ENCODE results near the gene PVR.
A peak's percentile ranks its signal among the peaks of the same experiment; 100 is the strongest.
"Not testable (repeated sequence)": the region's sequence is repeated elsewhere in the genome, so short reads cannot be mapped to it uniquely, and the experiment has no call there.

The PVR gene

DNA sequence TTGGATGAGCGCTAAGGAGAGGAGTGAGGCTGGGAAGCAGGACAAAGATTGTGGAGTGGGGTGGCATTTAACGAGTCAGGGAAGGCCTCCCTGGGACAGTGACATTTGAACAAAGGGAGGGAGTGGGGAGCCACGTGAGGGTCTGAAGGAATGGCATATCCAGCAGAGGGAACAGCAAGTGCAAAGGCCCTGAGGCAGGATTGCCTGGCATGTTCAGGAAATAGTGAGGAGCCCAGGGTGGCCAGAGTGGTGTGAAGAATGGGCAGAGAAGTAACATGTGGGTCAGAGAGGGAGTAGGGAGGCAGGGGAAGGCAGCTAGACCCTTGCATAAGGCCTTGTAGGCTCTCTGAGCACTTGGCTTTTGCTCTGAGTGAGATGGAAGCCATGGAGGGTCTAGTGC is 14.9 kb upstream of the PVR start (continued):
- no peak for TF ChIP-seq PATZ1 (CRISPR knock-in tag; IDR thresholded peaks at IDR 0.05; ENCODE audit: borderline replicate concordance)
- TF ChIP-seq OSR1 (CRISPR knock-in tag; IDR thresholded peaks at IDR 0.05) = no peak
- no peak for TF ChIP-seq BACH2 (CRISPR knock-in tag; IDR thresholded peaks at IDR 0.05; ENCODE audit: borderline replicate concordance)

- ATAC-seq = not testable (repeated sequence)
Measured at GRCh38 chr19:44631611-44632010, 12.1 kb upstream of the PVR start.

- ATAC-seq = not testable (repeated sequence)
Measured at GRCh38 chr19:44634058-44634457, 9.7 kb upstream of the PVR start.

- TF ChIP-seq, protein P1, sequence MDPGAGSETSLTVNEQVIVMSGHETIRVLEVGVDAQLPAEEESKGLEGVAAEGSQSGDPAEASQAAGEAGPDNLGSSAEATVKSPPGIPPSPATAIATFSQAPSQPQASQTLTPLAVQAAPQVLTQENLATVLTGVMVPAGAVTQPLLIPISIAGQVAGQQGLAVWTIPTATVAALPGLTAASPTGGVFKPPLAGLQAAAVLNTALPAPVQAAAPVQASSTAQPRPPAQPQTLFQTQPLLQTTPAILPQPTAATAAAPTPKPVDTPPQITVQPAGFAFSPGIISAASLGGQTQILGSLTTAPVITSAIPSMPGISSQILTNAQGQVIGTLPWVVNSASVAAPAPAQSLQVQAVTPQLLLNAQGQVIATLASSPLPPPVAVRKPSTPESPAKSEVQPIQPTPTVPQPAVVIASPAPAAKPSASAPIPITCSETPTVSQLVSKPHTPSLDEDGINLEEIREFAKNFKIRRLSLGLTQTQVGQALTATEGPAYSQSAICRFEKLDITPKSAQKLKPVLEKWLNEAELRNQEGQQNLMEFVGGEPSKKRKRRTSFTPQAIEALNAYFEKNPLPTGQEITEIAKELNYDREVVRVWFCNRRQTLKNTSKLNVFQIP (CRISPR knock-in tag; IDR thresholded peaks at IDR 0.05; ENCODE audit: borderline replicate concordance, low read depth) = no peak
- TF ChIP-seq CSDC2 (CRISPR knock-in tag; IDR thresholded peaks at IDR 0.05) (no peak), ESRRG (CRISPR knock-in tag; IDR thresholded peaks at IDR 0.05) (no peak)
- no peak for ATAC-seq
Measured at GRCh38 chr19:44634785-44635184, 8.9 kb upstream of the PVR start.

GRCh38 chr19:44635581-44636438 is 7.9 kb upstream of the PVR start:
- peak; percentile 27; the same call in 2 of the 3 replicates for ATAC-seq

DNA sequence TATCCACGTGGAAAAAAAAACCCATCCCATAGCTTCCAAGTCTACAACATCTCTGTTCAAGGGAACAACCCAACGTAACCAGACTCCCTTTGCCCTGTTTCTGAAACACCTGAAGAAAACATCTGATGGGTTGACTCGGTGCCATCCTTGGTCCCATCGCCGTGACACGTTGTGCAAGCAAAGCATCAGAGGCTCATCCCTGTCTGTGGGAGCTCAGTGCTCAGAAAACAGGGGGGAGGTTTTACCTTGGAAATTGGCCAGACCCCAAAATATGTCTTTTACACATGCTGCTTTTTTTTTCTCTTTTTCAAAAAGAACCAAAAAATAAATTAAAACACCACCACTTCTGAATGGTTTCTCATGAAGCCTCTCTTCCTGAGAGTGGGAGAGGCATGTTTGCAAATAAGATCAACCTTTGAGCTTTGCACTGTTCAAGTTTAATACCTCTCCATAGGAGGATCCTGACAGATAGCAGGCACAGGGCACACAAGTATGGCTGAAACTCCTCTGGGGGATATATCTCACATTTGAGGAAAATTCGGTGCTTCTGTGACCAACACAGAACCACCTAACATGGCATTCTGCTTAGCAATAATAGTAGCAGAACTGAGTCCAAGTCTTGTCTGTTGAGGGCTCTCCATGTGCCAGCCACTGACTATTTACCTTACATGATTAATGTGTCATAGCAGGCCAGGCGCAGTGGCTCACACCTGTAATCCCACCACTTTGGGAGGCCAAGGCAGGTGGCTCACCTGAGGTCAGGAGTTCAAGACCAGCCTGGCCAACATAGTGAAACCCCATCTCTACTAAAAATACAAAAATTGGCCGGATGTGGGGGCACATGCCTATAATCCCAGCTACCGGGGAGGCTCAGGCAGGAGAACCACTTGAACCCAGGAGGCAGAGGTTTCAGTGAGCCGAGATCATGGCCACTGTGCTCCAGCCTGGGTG is 7.0 kb upstream of the PVR start:
- ATAC-seq = no peak
- TF ChIP-seq RARB (CRISPR knock-in tag; IDR thresholded peaks at IDR 0.05) (no peak), ZNF8 (CRISPR knock-in tag; IDR thresholded peaks at IDR 0.05) (no peak), ARNTL (CRISPR knock-in tag; IDR thresholded peaks at IDR 0.05; ENCODE audit: borderline replicate concordance, low read depth) (no peak), ZFP3 (CRISPR knock-in tag; IDR thresholded peaks at IDR 0.05) (no peak), ISL1 (CRISPR knock-in tag; IDR thresholded peaks at IDR 0.05) (no peak), TCF4 (CRISPR knock-in tag; IDR thresholded peaks at IDR 0.05; ENCODE audit: borderline replicate concordance) (no peak), BACH2 (CRISPR knock-in tag; IDR thresholded peaks at IDR 0.05; ENCODE audit: borderline replicate concordance) (no peak), TSHZ2 (CRISPR knock-in tag; IDR thresholded peaks at IDR 0.05) (no peak), ZC3H10 (CRISPR knock-in tag; IDR thresholded peaks at IDR 0.05) (no peak)

More at GRCh38 chr19:44635581-44636438, 7.9 kb upstream of the PVR start:
- TF ChIP-seq CSRNP3 (CRISPR knock-in tag; IDR thresholded peaks at IDR 0.05) (no peak), GLIS3 (CRISPR knock-in tag; IDR thresholded peaks at IDR 0.05) (no peak), CSDC2 (CRISPR knock-in tag; IDR thresholded peaks at IDR 0.05) (no peak), ZNF565 (CRISPR knock-in tag; conservative IDR thresholded peaks at IDR 0.05; ENCODE audit: low read depth) (no peak), PPARA (CRISPR knock-in tag; IDR thresholded peaks at IDR 0.05; ENCODE audit: borderline replicate concordance) (no peak), TOX (CRISPR knock-in tag; IDR thresholded peaks at IDR 0.05; ENCODE audit: borderline replicate concordance) (no peak), RARB (CRISPR knock-in tag; IDR thresholded peaks at IDR 0.05) (no peak), ARNTL (CRISPR knock-in tag; IDR thresholded peaks at IDR 0.05; ENCODE audit: borderline replicate concordance, low read depth) (no peak), ESRRG (CRISPR knock-in tag; IDR thresholded peaks at IDR 0.05) (no peak), SNAI2 (CRISPR knock-in tag; IDR thresholded peaks at IDR 0.05) (no peak), OSR1 (CRISPR knock-in tag; IDR thresholded peaks at IDR 0.05) (no peak), ZFP30 (CRISPR knock-in tag; IDR thresholded peaks at IDR 0.05) (no peak)
- TF ChIP-seq, protein P2, sequence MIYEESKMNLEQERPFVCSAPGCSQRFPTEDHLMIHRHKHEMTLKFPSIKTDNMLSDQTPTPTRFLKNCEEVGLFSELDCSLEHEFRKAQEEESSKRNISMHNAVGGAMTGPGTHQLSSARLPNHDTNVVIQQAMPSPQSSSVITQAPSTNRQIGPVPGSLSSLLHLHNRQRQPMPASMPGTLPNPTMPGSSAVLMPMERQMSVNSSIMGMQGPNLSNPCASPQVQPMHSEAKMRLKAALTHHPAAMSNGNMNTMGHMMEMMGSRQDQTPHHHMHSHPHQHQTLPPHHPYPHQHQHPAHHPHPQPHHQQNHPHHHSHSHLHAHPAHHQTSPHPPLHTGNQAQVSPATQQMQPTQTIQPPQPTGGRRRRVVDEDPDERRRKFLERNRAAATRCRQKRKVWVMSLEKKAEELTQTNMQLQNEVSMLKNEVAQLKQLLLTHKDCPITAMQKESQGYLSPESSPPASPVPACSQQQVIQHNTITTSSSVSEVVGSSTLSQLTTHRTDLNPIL (CRISPR knock-in tag; IDR thresholded peaks at IDR 0.05; ENCODE audit: low read depth) = no peak

All from SK-N-SH treated with all-trans-retinoic acid at 6 μM for 48 hours (cell line).